ENCODE data around the gene SRY. TPM values are rescaled to one million over a fixed set of nuclear protein-coding genes. Genes with fewer than 3 reads are reported as not detected.

Gene SRY
- not detected in 5 replicates for total RNA-seq (2022; extraction: Qiagen RNA extraction; ENCODE audit: low read depth)

DNA sequence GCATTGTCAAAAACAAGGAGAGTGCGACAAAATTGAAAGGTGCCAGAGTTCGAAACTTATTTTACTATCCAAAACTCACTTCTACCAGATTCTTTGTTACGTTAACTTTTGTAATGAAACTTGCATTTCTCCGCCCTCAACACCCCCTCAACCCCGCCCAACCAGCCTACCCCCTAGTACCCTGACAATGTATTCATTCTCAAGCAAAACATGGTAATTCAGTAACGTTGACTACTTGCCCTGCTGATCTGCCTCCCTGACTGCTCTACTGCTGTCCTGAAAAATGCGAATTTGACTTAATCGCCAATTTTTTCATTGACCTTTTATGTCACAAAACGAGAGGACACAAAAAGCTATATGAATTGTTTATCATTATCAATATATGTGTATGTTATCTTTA, at the start of gene SRY:
Gene SRY, minus strand, starts transcription at position 83 of the 400 bp plus-strand sequence. Its CDS starts 79 bp downstream, at position 4.

Other genes with a start within 250 kb of the SRY start
- 263 to 299 TPM (median 293 TPM) in 5 replicates for gene RPS4Y1, start 53.9 kb upstream of the SRY start, total RNA-seq (2022; extraction: Qiagen RNA extraction; ENCODE audit: low read depth)
- gene ZFY, start 147.7 kb upstream of the SRY start, total RNA-seq (2022; extraction: Qiagen RNA extraction; ENCODE audit: low read depth) = 3.6 to 4.7 TPM (median 3.8 TPM) in 5 replicates